ENCODE measurements around the gene IER5L.

Gene IER5L

GRCh38 chr9:129160712-129161533 is 17.1 kb downstream of the IER5L start:
- Histone ChIP-seq H3K27ac (peak overlapping the region in 5 of 11 experiments; percentile 29 to 54 (median 33); a peak in 8 of 22 replicates), H3K4me1 (peaks cover 6 to 69% (median 40%) of the 10 kb centered on the region in 10 experiments; a peak in 19 of 20 replicates), H3K9me3 (replicated peaks in 1 of 11) (no peaks in the 10 kb centered on the region), H3K9ac (peak overlapping the region in 3 of 11 experiments; percentile 6 to 41 (median 32); a peak in 2 of 22 replicates), H3K4me3 (no peak overlapping the region), H3K4me2 (peak overlapping the region; percentile 25 to 83 (median 68); a peak in 19 of 22 replicates), H3K27me3 (no peaks in the 10 kb centered on the region), H3K36me3 (no peaks in the 10 kb centered on the region), H4K20me1 (no peaks in the 10 kb centered on the region)
- no peak for TF ChIP-seq Cebpa-rat (IDR thresholded peaks at IDR 0.05)

GRCh38 chr9:129156163-129156562 is 21.9 kb downstream of the IER5L start:
- no peak for TF ChIP-seq Cebpa-rat (IDR thresholded peaks at IDR 0.05)
- no peak overlapping the region for H3K4me3 ChIP-seq
- no peaks in the 10 kb centered on the region for H3K9me3 ChIP-seq (replicated peaks in 1 of 11)
- H3K4me1 ChIP-seq: peaks cover 6 to 22% (median 13%) of the 10 kb centered on the region in 10 experiments; a peak in 17 of 20 replicates
- H3K4me2 ChIP-seq: no peak overlapping the region
- H4K20me1 ChIP-seq: peaks cover 0 to 14% (median 0%) of the 10 kb centered on the region in 11 experiments; a peak in 1 of 22 replicates
- no peaks in the 10 kb centered on the region for H3K27me3 ChIP-seq
- H3K36me3 ChIP-seq: peaks cover 0 to 22% (median 13%) of the 10 kb centered on the region in 11 experiments; a peak in 12 of 22 replicates
- no peak overlapping the region for H3K9ac ChIP-seq
- no peak overlapping the region for H3K27ac ChIP-seq

- TF ChIP-seq Cebpa-rat (IDR thresholded peaks at IDR 0.05): no peak
These were observed 23.1 kb downstream of the IER5L start for GRCh38 chr9:129154866-129155477.

GRCh38 chr9:129151469-129151868 is 26.6 kb downstream of the IER5L start:
- H3K36me3 ChIP-seq: peaks cover 10 to 63% (median 34%) of the 10 kb centered on the region in 11 experiments; a peak in 21 of 22 replicates

More at GRCh38 chr9:129154866-129155477, 23.1 kb downstream of the IER5L start:
- Histone ChIP-seq H3K27me3 (no peaks in the 10 kb centered on the region), H3K36me3 (peaks cover 0 to 33% (median 20%) of the 10 kb centered on the region in 11 experiments; a peak in 13 of 22 replicates), H3K4me3 (no peak overlapping the region), H3K9me3 (replicated peaks in 1 of 11) (no peaks in the 10 kb centered on the region), H3K27ac (no peak overlapping the region), H3K9ac (peak overlapping the region in 1 of 11 experiments; percentile 22; a peak in 2 of 22 replicates), H3K4me2 (no peak overlapping the region), H3K4me1 (peaks cover 0 to 10% (median 3%) of the 10 kb centered on the region in 10 experiments; a peak in 13 of 20 replicates), H4K20me1 (peaks cover 0 to 14% (median 0%) of the 10 kb centered on the region in 11 experiments; a peak in 2 of 22 replicates)

GRCh38 chr9:129150672-129151211 is 27.3 kb downstream of the IER5L start:
- peaks cover 0 to 29% (median 0%) of the 10 kb centered on the region in 11 experiments; a peak in 6 of 22 replicates for H4K20me1 ChIP-seq
- H3K27me3 ChIP-seq: no peaks in the 10 kb centered on the region
- H3K4me3 ChIP-seq: no peak overlapping the region
- H3K4me1 ChIP-seq: peaks cover 18 to 40% (median 29%) of the 10 kb centered on the region in 10 experiments; a peak in 19 of 20 replicates
- no peak overlapping the region; a peak in 1 of 22 replicates for H3K9ac ChIP-seq
- peaks cover 16 to 70% (median 41%) of the 10 kb centered on the region in 11 experiments for H3K36me3 ChIP-seq
- TF ChIP-seq Cebpa-rat (IDR thresholded peaks at IDR 0.05): no peak
- H3K4me2 ChIP-seq: no peak overlapping the region
- H3K9me3 ChIP-seq (replicated peaks in 1 of 11): no peaks in the 10 kb centered on the region
- no peak overlapping the region for H3K27ac ChIP-seq

More at GRCh38 chr9:129151469-129151868, 26.6 kb downstream of the IER5L start:
- no peaks in the 10 kb centered on the region for H3K9me3 ChIP-seq (replicated peaks in 1 of 11)
- H3K9ac ChIP-seq: no peak overlapping the region
- H3K27me3 ChIP-seq: no peaks in the 10 kb centered on the region
- no peak overlapping the region for H3K4me2 ChIP-seq
- H3K4me1 ChIP-seq: peaks cover 15 to 33% (median 21%) of the 10 kb centered on the region in 10 experiments; a peak in 18 of 20 replicates
- peaks cover 0 to 29% (median 0%) of the 10 kb centered on the region in 11 experiments; a peak in 6 of 22 replicates for H4K20me1 ChIP-seq
- no peak overlapping the region; a peak in 1 of 22 replicates for H3K27ac ChIP-seq
- no peak for TF ChIP-seq Cebpa-rat (IDR thresholded peaks at IDR 0.05)
- no peak overlapping the region for H3K4me3 ChIP-seq

GRCh38 chr9:129150122-129150521 is 27.9 kb downstream of the IER5L start:
- H3K27ac ChIP-seq: 0 out of 22 replicates have a peak overlapping the region, but pooled peaks of 1 of the 11 experiments have one; percentile 44
- H3K9me3 ChIP-seq (replicated peaks in 1 of 11): no peaks in the 10 kb centered on the region
- H3K9ac ChIP-seq: 0 out of 22 replicates have a peak overlapping the region, but pooled peaks of 1 of the 11 experiments have one; percentile 9
- no peaks in the 10 kb centered on the region for H3K27me3 ChIP-seq
- no peak for TF ChIP-seq Cebpa-rat (IDR thresholded peaks at IDR 0.05)
- peaks cover 24 to 46% (median 35%) of the 10 kb centered on the region in 10 experiments; a peak in 19 of 20 replicates for H3K4me1 ChIP-seq
- no peak overlapping the region for H3K4me2 ChIP-seq
- H4K20me1 ChIP-seq: peaks cover 0 to 25% (median 0%) of the 10 kb centered on the region in 11 experiments; a peak in 6 of 22 replicates
- peaks cover 16 to 73% (median 43%) of the 10 kb centered on the region in 11 experiments for H3K36me3 ChIP-seq
- no peak overlapping the region for H3K4me3 ChIP-seq

- Histone ChIP-seq H3K4me3 (no peak overlapping the region), H3K9me3 (replicated peaks in 1 of 11) (no peaks in the 10 kb centered on the region), H3K9ac (peak overlapping the region in 5 of 11 experiments; percentile 9 to 44 (median 26); a peak in 3 of 22 replicates), H3K4me1 (peaks cover 31 to 53% (median 41%) of the 10 kb centered on the region in 10 experiments; a peak in 19 of 20 replicates), H4K20me1 (peaks cover 0 to 18% (median 0%) of the 10 kb centered on the region in 11 experiments; a peak in 6 of 22 replicates), H3K36me3 (peaks cover 16 to 72% (median 41%) of the 10 kb centered on the region in 11 experiments), H3K4me2 (peak overlapping the region in 2 of 11 experiments; percentile 3 to 15; a peak in 3 of 22 replicates), H3K27ac (peak overlapping the region in 2 of 11 experiments; percentile 15 to 44; a peak in 2 of 22 replicates), H3K27me3 (no peaks in the 10 kb centered on the region)
- TF ChIP-seq Cebpa-rat (IDR thresholded peaks at IDR 0.05): no peak
These were observed 28.6 kb downstream of the IER5L start for GRCh38 chr9:129149442-129149841.

Measured in BLaER1 treated with 17β-estradiol and CSF1 and Interleukin-3, amounts not matched to agents 10 nM and 100 nM (cell line).